HG03460 (cell line): Measurements from ENCODE around the gene C2.
A peak's percentile ranks its signal among the peaks of the same experiment; 100 is the strongest.
"Not testable (repeated sequence)": the region's sequence is repeated elsewhere in the genome, so short reads cannot be mapped to it uniquely, and the experiment has no call there.

Source experiments
- ATAC-seq: cut with Tn5 transposase; IDR thresholded peaks from one replicate; pipeline ENCODE4 v1.9.1; 2021; ENCODE audit not compliant: unreplicated experiment

Gene C2

GRCh38 chr6:31898383-31899011 is 29.0 kb upstream of the C2 start:
- no peak for ATAC-seq

GRCh38 chr6:31899215-31899614 is 28.3 kb upstream of the C2 start:
- ATAC-seq: no peak

- ATAC-seq: no peak
These were observed 27.4 kb upstream of the C2 start for GRCh38 chr6:31899882-31900722.

- no peak for ATAC-seq
These were observed 26.6 kb upstream of the C2 start for GRCh38 chr6:31900917-31901414.

DNA sequence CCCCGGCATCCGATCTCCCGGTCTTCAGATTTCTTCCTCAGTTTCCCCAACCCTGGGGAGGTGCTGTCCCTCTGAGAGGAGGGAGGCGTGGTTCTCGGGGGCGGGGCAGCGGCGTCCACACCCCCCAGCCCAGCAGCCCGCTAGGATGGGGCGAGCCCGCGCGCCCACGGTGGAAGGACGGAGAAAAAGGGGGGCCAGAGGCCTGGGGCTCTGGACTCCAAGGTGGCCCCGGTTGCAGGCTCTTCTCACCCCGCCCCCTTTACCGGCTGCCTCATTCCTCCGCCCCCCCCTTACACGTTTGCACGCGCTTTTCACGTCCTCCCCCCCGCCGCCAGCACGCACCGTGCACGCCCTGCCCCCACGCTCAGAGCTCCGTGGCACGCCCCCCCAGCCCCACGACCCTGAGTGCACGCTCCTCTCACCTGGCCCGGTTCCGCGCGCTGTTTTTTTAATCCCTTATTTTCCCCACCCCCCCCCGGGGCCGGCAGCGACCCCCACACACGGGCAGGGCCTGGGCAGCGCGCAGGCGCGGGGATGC is 26.0 kb upstream of the C2 start:
- no peak for ATAC-seq

- ATAC-seq: no peak
These were observed 25.4 kb upstream of the C2 start, which contains the start of gene ZBTB12 for GRCh38 chr6:31901953-31902643. Gene ZBTB12 (minus strand): TSS chr6:31902086. CDS start chr6:31901305, 781 bp downstream.

GRCh38 chr6:31903957-31904356 is 23.6 kb upstream of the C2 start:
- ATAC-seq: no peak

DNA sequence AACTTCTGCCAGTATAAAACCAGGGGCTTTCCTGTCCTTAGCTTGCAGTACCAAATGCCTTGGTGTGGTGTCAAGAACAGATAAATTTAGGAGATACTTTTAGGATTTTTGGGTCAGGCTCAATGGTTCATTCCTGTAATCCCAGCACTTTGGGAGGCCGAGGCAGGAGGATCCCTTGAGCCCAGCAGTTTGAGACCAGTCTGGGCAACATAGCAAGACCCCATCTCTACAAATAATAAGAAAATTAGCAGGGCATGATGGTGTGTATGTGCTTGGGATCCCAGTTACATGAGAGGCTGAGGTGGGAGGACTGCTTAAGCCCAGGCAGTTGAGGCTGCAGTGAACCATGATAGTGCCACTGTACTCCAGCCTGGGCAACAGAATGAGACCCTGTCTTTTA is 22.5 kb upstream of the C2 start:
- ATAC-seq: no peak

DNA sequence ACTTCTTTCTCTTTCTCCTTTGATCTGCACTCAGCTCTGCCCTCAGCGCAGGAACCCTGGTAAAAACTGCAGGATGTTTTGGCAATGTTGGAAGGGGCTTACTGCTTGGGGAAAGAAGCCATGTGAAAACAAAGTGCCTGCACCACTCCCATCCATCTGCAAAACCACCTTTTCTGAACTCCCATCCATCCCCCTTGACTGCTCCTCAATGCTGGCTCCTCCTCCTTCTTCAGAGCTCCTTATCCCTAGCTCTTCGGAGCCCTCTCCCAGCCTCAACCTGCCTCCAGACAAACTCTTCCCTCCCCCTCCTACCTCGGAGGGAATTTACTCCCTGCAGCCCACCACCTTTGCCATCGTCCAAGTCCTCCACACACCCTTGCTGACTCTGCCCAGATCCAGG is 21.4 kb upstream of the C2 start:
- ATAC-seq: no peak

- ATAC-seq: not testable (repeated sequence)
These were observed 20.8 kb upstream of the C2 start for GRCh38 chr6:31906727-31907126.

DNA sequence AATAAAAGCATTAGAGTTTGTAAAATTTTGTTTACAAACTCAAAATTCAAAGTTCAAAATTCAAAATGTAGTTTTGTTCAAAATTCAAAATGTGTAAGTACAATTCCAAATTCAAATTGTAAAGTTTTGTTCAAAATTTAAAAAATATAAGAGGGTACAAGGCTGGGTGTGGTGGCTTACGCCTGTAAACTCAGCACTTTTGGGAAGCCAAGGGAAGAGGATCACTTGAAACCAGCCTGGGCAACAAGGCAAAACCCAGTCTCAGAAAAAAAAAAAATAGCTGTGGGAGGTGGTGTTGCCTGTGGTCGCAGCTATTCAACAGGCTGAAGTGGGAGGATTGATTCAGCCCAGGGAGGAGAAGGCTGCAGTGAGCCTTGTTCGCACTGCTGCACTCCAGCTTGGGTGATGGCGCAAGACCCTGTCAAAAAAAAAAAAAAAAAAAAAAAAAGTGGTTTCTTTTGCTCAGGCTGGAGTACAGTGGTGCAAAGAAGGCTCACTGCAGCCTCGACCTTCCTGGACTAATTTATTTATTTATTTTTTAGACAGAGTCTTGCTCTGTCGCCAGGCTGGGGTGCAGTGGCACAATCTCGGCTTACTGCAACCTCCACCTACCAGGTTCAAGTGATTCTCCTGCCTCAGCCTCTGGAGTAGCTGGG is 20.2 kb upstream of the C2 start:
- ATAC-seq: no peak

- ATAC-seq: not testable (repeated sequence)
These were observed 19.3 kb upstream of the C2 start for GRCh38 chr6:31908255-31908654.

DNA sequence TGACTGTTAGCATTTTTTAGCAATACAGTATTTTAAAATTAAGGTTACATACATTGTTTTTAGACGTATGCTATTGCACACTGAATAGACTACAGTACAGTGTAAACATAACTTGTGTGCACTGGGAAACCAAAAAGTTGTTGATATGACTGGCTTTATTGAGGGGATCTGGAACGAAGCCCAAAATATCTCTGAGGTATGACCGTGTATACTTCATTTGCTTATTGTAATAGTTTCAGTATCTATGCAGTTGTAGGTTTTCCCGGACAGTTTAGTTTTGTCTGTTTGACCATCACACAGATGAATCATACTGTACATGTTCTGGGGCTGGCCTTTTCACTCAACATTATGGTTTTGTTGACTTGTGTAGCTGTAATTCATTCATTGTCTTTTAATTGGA is 18.7 kb upstream of the C2 start:
- peak; percentile 76 for ATAC-seq

DNA sequence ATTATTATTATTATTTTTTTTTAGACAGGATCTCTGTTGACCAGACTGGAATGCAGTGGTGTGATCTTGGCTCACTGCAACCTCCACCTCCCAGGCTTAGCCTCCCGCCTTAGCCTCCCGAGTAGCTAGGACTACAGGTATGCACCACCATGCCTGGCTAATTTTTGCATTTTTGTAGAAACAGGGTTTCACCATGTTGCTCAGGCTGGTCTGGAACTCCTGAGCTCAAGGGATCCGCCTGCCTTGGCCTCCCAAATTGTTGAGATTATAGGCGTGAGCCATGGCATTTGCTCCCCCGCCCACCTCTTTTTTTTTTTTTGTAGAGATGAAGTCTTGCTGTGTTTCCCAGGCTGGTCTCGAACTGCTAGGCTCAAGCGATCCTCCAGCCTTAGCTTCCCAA is 18.2 kb upstream of the C2 start:
- ATAC-seq: not testable (repeated sequence)

DNA sequence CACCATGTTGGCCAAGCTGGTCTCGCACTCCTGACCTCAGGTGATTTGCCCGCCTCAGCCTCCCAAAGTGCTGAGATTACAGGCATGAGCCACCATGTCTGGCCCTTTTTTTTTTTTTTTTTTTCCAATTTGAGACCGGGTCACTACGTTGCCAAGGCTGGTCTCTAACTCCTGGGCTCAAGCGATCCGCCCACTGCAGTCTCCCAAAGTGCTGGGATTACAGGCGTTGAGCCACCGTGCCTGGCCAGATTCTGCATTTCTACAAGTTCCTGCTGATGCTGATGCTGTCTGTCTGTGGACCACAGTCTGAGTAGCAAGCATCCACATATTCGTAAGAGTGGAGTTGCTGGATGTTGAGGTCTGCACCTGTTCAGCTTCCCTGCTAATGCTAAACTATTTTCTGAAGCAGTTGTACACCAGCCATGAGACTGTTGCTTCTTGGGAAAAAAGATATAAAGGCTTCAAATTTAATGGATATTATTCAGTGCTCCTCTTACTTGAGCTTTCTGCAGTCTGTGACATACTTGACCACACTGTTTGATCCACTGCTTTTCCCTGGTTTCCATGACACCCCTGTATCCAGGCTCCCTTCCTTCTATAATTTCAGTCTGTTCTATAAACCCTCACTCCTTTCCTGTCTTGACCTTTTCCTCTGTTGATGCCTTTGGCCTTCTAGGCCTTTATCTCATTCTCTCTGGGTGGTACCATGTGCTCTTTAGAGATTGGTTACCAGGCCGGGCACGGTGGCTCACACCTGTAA is 15.5 kb upstream of the C2 start:
- no peak for ATAC-seq

- ATAC-seq: no peak
These were observed 12.2 kb upstream of the C2 start for GRCh38 chr6:31915351-31915750.

GRCh38 chr6:31915756-31916155 is 11.8 kb upstream of the C2 start:
- ATAC-seq: no peak

- no peak for ATAC-seq
These were observed 9.3 kb upstream of the C2 start for GRCh38 chr6:31918069-31918720.

DNA sequence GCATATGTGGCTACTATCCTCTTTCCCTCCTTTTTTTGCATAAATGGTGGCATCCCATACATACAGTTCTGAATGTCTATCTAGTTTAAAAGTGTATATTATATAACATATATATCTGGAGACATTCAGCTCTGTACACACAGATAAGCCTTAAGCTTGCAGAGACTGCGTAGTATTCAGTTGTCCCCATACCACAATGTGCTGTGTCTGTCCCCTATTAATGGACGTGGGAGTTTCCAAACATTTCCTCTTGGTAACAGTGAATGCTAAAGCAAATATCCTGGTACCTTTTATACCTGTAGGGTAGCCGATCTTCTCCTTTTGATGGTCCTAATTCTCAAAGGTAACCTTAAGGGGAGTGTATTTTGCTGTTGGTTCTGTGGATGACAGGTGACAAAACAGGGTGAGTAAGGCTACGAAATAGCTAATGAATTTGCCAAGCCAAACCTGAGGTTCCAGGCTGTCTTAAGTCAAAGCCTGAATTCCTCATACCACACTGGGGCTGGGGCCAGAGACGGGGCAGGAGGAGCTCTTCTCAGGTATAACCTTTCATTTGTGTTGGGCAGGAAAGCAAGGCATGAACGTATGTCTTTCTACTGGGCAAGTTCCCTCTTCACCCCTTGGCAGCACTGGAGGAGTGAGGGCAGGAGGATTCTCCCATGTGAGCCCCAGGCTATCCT is 7.8 kb upstream of the C2 start:
- ATAC-seq: no peak
